ENCODE data around the gene TXNL4A.

TXNL4A gene

GRCh38 chr18:79933765-79934164 lies 54.6 kb downstream of the TXNL4A start:
- DNase-seq: no peak

GRCh38 chr18:79932907-79933306 lies 55.5 kb downstream of the TXNL4A start:
- no peak for DNase-seq

GRCh38 chr18:79931475-79931874 lies 56.9 kb downstream of the TXNL4A start:
- no peak for DNase-seq

- DNase-seq: no peak
Observed at GRCh38 chr18:79930020-79930642, 58.2 kb downstream of the TXNL4A start.

- no peak for DNase-seq
Observed at GRCh38 chr18:79928563-79928960, 59.8 kb downstream of the TXNL4A start.

GRCh38 chr18:79927607-79928562 lies 60.5 kb downstream of the TXNL4A start:
- no peak for DNase-seq

GRCh38 chr18:79926715-79927606 lies 61.4 kb downstream of the TXNL4A start:
- no peak for DNase-seq

- no peak for DNase-seq
Observed at GRCh38 chr18:79926306-79926705, 62.1 kb downstream of the TXNL4A start.

GRCh38 chr18:79924814-79925731 lies 63.3 kb downstream of the TXNL4A start:
- DNase-seq: no peak

- DNase-seq: no peak
Observed at GRCh38 chr18:79923896-79924585, 64.3 kb downstream of the TXNL4A start.

- no peak for DNase-seq
Observed at GRCh38 chr18:79922971-79923411, 65.4 kb downstream of the TXNL4A start.

GRCh38 chr18:79921984-79922965 lies 66.1 kb downstream of the TXNL4A start:
- DNase-seq: no peak

All from CD4-positive, alpha-beta T cell treated with Interleukin-17A for 4 hours (primary cell).